Peyer's patch (tissue), 4 donors: ENCODE measurements around the gene CAT. TPM values are rescaled to one million over a fixed set of nuclear protein-coding genes. Genes with fewer than 3 reads are reported as not detected.

ENCODE experiments used
- DNase-seq, 3 donors: peaks; one replicate each; pipeline ENCODE4 v3.0.0-alpha.2; 2017 to 2019
- H3K27ac ChIP-seq, 4 donors: fragments of 200-600 bp; sonication (generic); one replicate each; pipeline ENCODE4 v1.5.1; 2016 to 2019
- H3K27me3 ChIP-seq, 2 donors: fragments of 200-600 bp; sonication (generic); one replicate each; pipeline ENCODE4 v1.5.1; 2019
- H3K36me3 ChIP-seq, 3 donors: fragments of 200-600 bp; sonication (generic); one replicate each; pipeline ENCODE4 v1.5.1; 2016 to 2019
- H3K4me1 ChIP-seq, 4 donors: fragments of 200-600 bp; sonication (generic); one replicate each; pipeline ENCODE4 v1.5.1; 2016 to 2019
- H3K4me3 ChIP-seq, 4 donors: fragments of 200-600 bp; sonication (generic); 1 replicate in 3 of 4; 2 replicates in 1 of 4; pipeline ENCODE4 v1.5.1; 2016 to 2019; ENCODE audit warnings: mild to moderate bottlenecking in 1 of 4
- H3K9me3 ChIP-seq, 4 donors: fragments of 200-600 bp; sonication (generic); one replicate each; pipeline ENCODE4 v1.5.1; 2016 to 2019; ENCODE audit warnings: mild to moderate bottlenecking in 1 of 4
- CTCF ChIP-seq, 6 experiments: fragments of 450-650 bp in 4 of 6; fragments of 200-600 bp in 2 of 6; sonication (generic) in 1 of 6; IDR thresholded peaks; one replicate each; pipeline ENCODE4 v1.5.1; 2017 to 2019; ENCODE audit warnings: antibody characterized with exemption in 6 of 6, mild to moderate bottlenecking in 3 of 6, moderate library complexity in 1 of 6
- POLR2A ChIP-seq, 2 donors: fragments of 450-650 bp; IDR thresholded peaks; one replicate each; pipeline ENCODE4 v1.5.1; 2017; ENCODE audit warnings: antibody characterized with exemption in 2 of 2, mild to moderate bottlenecking in 2 of 2, moderate library complexity in 2 of 2
- total RNA-seq, 4 donors: library from RNA; depleted of rRNA; stranded (reverse); fragments of >200 nt; gene quantifications; one replicate each; pipeline ENCODE4 v1.1.0, GENCODE V29; 2016

The CAT gene
- total RNA-seq, 4 donors from 2014 or later: 81.0 to 271 (median 133) TPM

- no peak overlapping the region for H3K27ac ChIP-seq
- no peak overlapping the region for H3K4me3 ChIP-seq
- no peaks in the 10 kb centered on the region for H3K27me3 ChIP-seq
- no peaks in the 10 kb centered on the region for H3K9me3 ChIP-seq
- H3K4me1 ChIP-seq: no peaks in the 10 kb centered on the region
- DNase-seq: no peak
- H3K36me3 ChIP-seq: no peaks in the 10 kb centered on the region
- no peak for TF ChIP-seq CTCF (IDR thresholded peaks at IDR 0.05)
These were observed 69.8 kb downstream of the CAT start for GRCh38 chr11:34508524-34508923.

GRCh38 chr11:34509336-34509876 lies 70.7 kb downstream of the CAT start:
- H3K4me3 ChIP-seq: no peak overlapping the region
- no peaks in the 10 kb centered on the region for H3K27me3 ChIP-seq
- no peaks in the 10 kb centered on the region for H3K36me3 ChIP-seq
- H3K27ac ChIP-seq: no peak overlapping the region
- no peak for TF ChIP-seq POLR2A (IDR thresholded peaks at IDR 0.05)
- TF ChIP-seq CTCF (IDR thresholded peaks at IDR 0.05): no peak
- no peaks in the 10 kb centered on the region for H3K9me3 ChIP-seq
- H3K4me1 ChIP-seq: no peaks in the 10 kb centered on the region
- DNase-seq: no peak

- H3K27me3 ChIP-seq: no peaks in the 10 kb centered on the region
- H3K4me3 ChIP-seq: no peak overlapping the region
- no peaks in the 10 kb centered on the region for H3K4me1 ChIP-seq
- no peaks in the 10 kb centered on the region for H3K36me3 ChIP-seq
- DNase-seq: no peak
- no peaks in the 10 kb centered on the region for H3K9me3 ChIP-seq
- TF ChIP-seq CTCF (IDR thresholded peaks at IDR 0.05): no peak
- TF ChIP-seq POLR2A (IDR thresholded peaks at IDR 0.05): no peak
- H3K27ac ChIP-seq: no peak overlapping the region
These were observed 71.5 kb downstream of the CAT start for GRCh38 chr11:34510218-34510617.

GRCh38 chr11:34510673-34511072 lies 71.9 kb downstream of the CAT start:
- no peaks in the 10 kb centered on the region for H3K36me3 ChIP-seq
- no peaks in the 10 kb centered on the region for H3K27me3 ChIP-seq
- no peak overlapping the region for H3K27ac ChIP-seq
- no peaks in the 10 kb centered on the region for H3K4me1 ChIP-seq
- TF ChIP-seq POLR2A (IDR thresholded peaks at IDR 0.05) (no peak), CTCF (IDR thresholded peaks at IDR 0.05) (no peak)
- H3K4me3 ChIP-seq: no peak overlapping the region
- no peaks in the 10 kb centered on the region for H3K9me3 ChIP-seq
- no peak for DNase-seq

DNA sequence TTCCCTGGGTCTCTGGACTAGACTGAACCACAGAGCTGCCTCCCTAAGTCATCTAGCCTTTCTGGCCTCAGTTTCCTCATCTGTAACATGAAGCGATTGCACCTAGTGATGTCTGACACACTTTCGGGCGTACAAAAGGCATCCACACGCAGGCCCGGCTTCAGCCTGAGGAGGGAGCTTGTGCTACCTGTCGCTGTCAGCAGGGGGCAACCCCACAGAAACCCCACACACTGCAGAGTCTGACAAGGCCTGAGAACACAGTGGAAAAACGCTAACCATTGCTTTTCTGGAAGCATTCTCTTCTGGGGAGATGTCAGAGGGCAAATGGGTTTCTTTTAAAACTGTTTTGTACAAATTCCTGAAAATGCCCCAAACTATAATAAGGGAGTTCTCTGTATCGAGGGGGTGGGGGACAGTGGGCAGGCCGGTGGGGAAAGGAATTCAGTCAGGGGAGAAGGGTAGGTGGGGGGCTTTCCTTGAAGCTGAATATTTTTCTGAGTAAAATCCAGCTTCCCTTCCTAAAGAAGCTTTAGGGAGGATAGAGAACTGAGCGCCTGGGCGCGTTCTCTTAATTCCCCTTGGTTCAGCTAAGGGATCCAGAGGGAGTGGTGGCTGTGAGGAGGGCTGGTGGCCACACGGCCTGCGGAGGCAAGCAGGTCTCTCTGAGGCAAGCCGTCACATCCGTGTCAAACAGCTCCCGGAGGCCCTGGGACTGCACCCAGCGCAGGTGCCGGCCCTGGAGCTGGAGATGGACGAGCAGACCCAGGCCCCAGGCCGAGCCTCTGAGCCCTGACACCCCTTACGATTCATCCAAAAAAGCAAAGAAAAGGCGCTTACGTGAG lies 74.3 kb downstream of the CAT start:
- peak; percentile 36 to 74 (median 72) for DNase-seq
- no peak overlapping the region for H3K4me3 ChIP-seq

More for the DNA sequence above, 74.3 kb downstream of the CAT start:
- Histone ChIP-seq H3K27ac (no peak overlapping the region), H3K27me3 (no peaks in the 10 kb centered on the region), H3K36me3 (no peaks in the 10 kb centered on the region), H3K9me3 (no peaks in the 10 kb centered on the region), H3K4me1 (no peaks in the 10 kb centered on the region)
- TF ChIP-seq CTCF (IDR thresholded peaks at IDR 0.05) (peak; percentile 21 to 72 (median 70)), POLR2A (IDR thresholded peaks at IDR 0.05) (no peak)
